ENCODE measurements around the gene RAP1A.

DNA sequence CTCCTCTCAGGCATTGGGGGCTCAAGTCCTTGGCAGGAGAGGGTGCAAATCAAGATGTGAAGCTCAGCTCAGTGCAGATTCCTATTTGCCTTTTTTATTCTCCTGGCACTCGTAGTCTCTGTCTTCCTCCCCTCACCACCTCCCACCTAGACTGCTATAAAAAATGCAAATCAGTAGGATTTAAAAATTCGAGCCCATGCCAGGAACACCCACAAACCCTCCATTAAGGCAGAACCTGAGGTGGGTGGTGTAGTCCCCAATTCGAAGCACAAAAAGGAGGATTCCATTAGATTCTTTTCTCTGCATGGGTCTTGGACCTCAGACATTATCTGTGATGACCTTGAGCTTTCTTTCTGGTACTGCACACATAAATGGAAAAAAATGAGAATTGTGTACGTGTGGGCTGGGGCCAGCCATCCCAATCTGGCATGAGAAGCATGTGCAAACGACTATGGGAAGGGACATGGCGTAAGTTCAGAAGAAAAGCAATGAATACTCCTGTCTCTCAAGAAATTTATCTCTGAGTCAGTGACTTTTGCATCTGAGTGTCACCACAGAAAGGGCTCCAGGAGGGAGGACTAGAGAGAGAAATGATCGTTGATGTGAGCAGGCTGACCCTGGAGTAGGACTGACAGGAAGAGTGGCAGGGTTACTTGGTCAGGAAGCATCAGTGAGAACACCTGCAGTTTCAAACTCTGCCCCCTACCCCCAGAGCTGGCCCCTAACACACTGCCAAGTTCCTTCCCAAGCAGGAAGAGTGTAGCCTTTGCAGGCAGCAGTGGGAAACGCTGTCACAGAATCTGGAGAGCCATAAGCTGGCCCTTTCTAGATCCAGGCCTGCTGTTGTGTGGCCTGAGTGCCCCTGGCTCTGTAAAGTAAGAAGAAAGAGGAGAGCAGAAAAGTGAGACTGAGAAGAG is 117.9 kb downstream of the RAP1A start:
- no peak for TF ChIP-seq POLR2AphosphoS5 (IDR thresholded peaks at IDR 0.05)
- TF ChIP-seq, protein P1, sequence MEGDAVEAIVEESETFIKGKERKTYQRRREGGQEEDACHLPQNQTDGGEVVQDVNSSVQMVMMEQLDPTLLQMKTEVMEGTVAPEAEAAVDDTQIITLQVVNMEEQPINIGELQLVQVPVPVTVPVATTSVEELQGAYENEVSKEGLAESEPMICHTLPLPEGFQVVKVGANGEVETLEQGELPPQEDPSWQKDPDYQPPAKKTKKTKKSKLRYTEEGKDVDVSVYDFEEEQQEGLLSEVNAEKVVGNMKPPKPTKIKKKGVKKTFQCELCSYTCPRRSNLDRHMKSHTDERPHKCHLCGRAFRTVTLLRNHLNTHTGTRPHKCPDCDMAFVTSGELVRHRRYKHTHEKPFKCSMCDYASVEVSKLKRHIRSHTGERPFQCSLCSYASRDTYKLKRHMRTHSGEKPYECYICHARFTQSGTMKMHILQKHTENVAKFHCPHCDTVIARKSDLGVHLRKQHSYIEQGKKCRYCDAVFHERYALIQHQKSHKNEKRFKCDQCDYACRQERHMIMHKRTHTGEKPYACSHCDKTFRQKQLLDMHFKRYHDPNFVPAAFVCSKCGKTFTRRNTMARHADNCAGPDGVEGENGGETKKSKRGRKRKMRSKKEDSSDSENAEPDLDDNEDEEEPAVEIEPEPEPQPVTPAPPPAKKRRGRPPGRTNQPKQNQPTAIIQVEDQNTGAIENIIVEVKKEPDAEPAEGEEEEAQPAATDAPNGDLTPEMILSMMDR (IDR thresholded peaks at IDR 0.05) = no peak
